HG03342 (cell line): ENCODE results near the gene PGM5.

Source experiments
- ATAC-seq: cut with Tn5 transposase; IDR thresholded peaks from one replicate; pipeline ENCODE4 v1.9.1; 2021; ENCODE audit warnings: mild to moderate bottlenecking, moderate library complexity; ENCODE audit not compliant: unreplicated experiment

PGM5 gene

GRCh38 chr9:68532131-68532530 is 175.7 kb downstream of the PGM5 start:
- no peak for ATAC-seq

GRCh38 chr9:68533678-68534077 is 177.3 kb downstream of the PGM5 start:
- ATAC-seq = no peak

- no peak for ATAC-seq
Observed at GRCh38 chr9:68536876-68537615, 180.6 kb downstream of the PGM5 start.

DNA sequence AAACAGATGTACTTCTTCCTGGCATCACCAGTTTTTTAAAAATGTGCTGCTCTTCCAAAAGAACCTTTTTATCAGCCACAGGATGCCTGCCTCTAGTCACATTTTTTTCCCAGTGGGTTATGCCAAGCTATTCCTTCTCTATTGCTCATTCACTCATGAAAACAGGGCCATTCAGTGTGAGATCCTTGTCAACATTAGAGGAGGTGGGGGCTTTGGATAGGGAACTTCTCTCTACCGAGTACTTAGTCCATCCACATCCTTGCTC is 181.1 kb downstream of the PGM5 start:
- no peak for ATAC-seq

GRCh38 chr9:68538200-68538599 is 181.8 kb downstream of the PGM5 start:
- no peak for ATAC-seq

GRCh38 chr9:68540712-68541535 is 184.5 kb downstream of the PGM5 start, which contains the start of gene TMEM252:
Gene TMEM252 (minus strand): TSS chr9:68540883. CDS start chr9:68540814, 69 bp downstream.
- ATAC-seq = no peak

- ATAC-seq = no peak
Observed at GRCh38 chr9:68541568-68541967, 185.2 kb downstream of the PGM5 start.

DNA sequence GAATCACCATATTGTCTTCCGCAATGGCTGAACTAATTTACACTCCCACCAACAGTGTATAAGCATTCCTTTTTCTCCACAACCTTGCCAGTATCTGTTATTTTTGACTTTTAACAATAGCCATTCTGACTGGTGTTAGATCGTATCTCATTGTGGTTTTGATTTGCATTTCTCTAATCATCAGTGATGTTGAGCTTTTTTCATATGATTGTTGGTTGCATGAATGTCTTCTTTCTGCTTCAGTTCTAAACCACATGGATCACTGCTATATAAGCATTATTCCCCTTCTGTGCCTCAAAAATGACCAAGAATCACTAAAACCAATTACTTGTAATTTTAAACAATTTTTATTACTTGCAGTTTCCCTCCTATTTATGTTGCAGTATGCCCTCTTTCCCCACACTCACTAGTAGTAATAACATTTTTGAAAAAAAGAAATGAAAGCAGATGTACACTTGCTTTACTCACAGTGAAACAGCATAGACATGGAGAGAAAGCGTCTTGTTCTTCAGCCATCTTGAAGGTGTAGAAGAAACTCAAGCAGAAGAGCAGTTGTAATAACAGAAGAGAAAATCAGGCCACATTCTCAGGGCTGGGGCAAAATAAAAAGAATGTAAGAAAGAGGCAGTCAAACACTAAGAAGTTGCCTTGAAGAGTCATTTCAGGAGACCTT is 188.8 kb downstream of the PGM5 start:
- ATAC-seq = peak; percentile 33

- ATAC-seq = peak; percentile 79
Observed at GRCh38 chr9:68546596-68547390, 190.4 kb downstream of the PGM5 start.

GRCh38 chr9:68547417-68547816 is 191.0 kb downstream of the PGM5 start:
- ATAC-seq = no peak

DNA sequence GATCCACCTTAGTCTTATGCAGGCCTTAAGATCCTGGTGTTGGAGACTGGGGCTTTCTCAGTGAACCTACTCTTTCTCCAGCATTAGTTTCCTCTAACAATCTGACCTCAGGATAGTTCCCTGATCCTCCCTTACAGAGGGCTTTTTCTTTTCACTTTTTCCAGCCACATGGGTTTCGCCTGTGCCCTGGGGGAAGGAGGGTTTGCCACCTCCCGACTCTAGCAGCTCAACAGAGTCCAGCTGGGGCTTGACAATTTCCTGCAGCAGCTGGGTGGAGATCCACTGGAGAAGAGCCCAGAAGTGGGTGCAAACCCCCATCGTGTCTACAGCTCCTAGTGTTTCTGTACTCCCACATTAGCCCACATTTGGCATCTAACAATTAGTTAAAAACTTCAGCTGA is 191.8 kb downstream of the PGM5 start:
- ATAC-seq = no peak

DNA sequence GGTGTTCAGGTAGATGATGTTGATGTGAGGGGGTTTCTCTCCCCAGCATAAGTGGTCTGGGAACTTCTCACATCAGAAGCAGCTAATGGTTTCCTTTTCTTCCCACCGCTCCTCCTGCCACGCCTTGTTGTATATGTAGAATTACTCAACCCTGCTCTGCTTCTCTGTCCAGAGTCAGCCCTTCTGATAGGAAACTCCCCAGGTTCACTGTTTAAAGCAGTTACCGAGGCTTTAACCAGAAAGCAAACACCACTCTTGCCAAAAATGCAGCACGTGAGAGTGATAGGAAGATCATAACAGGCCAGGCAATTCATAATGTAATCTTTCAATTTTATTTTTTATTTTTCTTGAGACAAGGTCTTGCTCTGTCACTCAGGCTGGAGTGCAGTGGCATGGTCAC is 194.8 kb downstream of the PGM5 start:
- ATAC-seq = no peak

GRCh38 chr9:68552700-68553476 is 196.5 kb downstream of the PGM5 start:
- no peak for ATAC-seq

- ATAC-seq = no peak
Observed at GRCh38 chr9:68555437-68556150, 199.2 kb downstream of the PGM5 start.

- ATAC-seq = no peak
Observed at GRCh38 chr9:68558545-68558944, 202.1 kb downstream of the PGM5 start.

DNA sequence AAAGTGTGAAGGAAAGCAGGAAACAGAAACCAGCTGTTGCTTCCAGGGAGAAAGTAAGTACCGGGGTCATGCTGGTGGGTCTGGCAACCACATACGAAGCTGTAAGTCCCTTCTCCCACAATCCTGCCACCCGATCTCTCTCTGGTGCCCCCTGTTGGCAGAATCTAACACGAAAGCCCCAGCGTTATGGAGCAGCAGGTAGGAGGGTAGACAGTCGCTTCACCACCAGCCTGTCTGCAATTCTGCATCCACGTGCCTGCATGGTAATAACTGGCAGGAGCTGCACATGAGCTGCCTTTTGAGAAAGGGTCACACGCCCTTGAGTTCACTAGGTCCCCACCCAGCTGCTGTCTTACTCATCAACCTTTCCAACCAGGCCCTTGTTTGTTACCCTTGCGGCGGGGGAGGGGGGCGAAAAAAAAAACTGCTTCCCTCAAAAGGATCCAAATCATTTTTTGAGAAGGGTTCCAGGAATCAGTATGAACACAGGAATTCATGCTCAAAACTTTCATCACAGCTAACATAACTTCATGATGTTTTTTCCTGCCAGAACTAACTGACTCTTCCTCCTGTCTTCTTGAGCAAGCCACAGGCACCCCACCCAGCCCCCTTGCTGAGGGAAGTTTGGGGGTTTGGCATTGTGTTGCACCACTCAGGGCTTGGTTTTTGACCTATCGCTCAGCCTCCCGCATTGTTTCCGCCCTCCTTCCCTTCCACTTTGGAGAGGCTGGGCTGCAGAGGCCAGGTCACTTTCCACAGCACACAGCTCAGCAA is 203.8 kb downstream of the PGM5 start:
- ATAC-seq = peak; percentile 58

- no peak for ATAC-seq
Observed at GRCh38 chr9:68562461-68562860, 206.1 kb downstream of the PGM5 start.

DNA sequence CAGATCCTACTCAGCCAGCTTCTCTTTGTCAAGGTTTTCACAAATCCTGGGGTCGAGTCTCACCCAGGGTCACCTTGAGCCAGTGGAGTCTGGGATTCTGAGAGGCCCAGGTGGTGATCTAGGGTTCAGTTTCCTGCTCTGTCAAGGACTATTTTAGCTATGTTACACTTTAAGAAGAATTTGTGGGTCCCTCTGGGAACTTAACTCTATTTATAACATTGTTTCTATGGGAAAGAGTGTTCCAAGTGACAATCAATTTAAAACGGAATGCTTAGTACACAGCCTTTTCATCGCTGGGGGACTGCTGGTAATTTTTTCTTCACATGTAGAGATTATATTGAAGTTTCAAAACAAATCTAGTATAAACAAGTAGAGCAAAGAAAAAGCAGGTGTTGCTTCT is 211.2 kb downstream of the PGM5 start:
- no peak for ATAC-seq

GRCh38 chr9:68574150-68574549 is 217.7 kb downstream of the PGM5 start:
- no peak for ATAC-seq
